AG04449 (cell line): Measurements from ENCODE around the gene FPGS.

Source experiments
- CTCF ChIA-PET: fragments of 350-600 bp; formaldehyde crosslinking; extraction: SDS; loops from one replicate; lab custom pipeline; 2021; ENCODE audit warnings: antibody characterized with exemption; lab: Yijun Ruan, JAX
- POLR2A ChIA-PET: fragments of 400-600, 350-600 bp; formaldehyde crosslinking; extraction: SDS; loops from one replicate; lab custom pipeline; 2020; ENCODE audit warnings: antibody characterized with exemption, inconsistent platforms; lab: Yijun Ruan, JAX
- DNase-seq: peaks from one replicate; pipeline ENCODE4 v3.0.0-alpha.2; 2010; ENCODE audit warnings: low read depth, low spot score
- H3K4me3 ChIP-seq: 2 replicates; pipeline ENCODE4 v1.5.1; 2011; ENCODE audit warnings: low read depth, mild to moderate bottlenecking, control low read depth, low read length
- CTCF ChIP-seq: IDR thresholded peaks from one replicate; pipeline ENCODE4 v1.5.1; 2011; ENCODE audit warnings: mild to moderate bottlenecking, moderate library complexity, low read length, control low read depth, inconsistent platforms; ENCODE audit not compliant: insufficient read depth; ENCODE audit errors: missing control alignments

Gene FPGS

DNA sequence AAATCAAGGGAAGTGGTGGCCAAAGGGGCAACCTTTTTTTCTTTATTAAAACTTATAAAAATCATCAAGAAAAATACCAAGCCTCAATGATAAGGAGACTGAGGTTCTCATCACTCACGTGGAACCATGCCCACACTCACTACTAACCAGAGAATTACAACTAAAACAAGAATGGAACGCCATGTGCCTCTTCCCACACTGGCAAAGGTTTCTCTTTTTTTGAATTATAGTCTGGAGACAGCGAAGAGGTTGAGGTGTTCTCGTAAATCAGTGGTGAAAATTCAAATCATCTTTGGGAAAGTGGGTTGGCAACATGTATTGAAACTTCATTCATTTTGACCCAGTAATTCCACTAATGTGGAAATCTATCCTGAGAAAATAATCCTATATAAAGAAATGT, 19.4 kb downstream of the FPGS start:
- CTCF ChIA-PET = interaction anchor here (0.8 kb wide), 1 partner anchor 38 kb away, joined by 3 read pairs; no protein-coding TSS in a partner anchor
- POLR2A ChIA-PET = no interaction called here

GRCh38 chr9:127825319-127826051, 22.8 kb downstream of the FPGS start:
- TF ChIP-seq CTCF = peak; percentile 33

More for the DNA sequence above, 19.4 kb downstream of the FPGS start:
- TF ChIP-seq CTCF = no peak
- no peak overlapping the region for H3K4me3 ChIP-seq
- DNase-seq = no peak

DNA sequence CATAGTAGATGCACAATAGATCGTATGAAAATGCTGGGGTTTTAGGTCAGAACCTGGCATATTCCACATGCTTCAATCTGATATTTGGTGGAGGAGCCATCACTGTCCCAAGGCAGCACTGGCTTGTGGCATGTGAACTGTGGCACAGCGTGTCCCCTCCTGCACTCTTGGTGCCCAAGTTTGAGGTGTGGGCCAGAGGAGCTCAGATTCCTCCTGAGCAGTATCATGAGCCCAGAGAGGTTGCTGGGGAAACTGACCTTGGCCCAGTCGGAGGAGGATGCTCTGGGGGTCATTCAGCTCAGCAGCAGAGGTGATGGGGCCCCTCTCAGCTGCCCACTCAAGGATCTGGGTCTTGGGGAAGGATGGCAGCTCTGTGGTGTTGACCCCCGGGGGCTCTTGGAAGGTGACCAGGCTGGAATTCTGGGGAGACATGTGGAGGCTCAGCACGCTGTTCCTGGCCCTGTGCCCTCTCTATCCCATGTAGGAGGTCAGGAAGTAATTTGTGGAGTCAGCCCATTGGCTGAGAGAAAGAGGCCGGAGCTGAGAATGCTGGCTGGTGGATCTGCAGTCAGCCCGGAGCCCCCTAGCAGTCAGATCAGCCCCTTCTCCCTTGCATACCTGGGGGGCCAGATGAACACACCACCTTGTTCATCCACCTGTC, 23.7 kb downstream of the FPGS start:
- no peak for DNase-seq
- ChIA-PET POLR2A (no interaction called here), CTCF (interaction anchor here (0.9 kb wide), 2 partner anchors 9 to 27 kb away, joined by 3 read pairs; no protein-coding TSS in a partner anchor)
- TF ChIP-seq CTCF = no peak
- H3K4me3 ChIP-seq = no peak overlapping the region

More at GRCh38 chr9:127825319-127826051, 22.8 kb downstream of the FPGS start:
- DNase-seq = no peak
- CTCF ChIA-PET = interaction anchor here (0.7 to 1.2 kb wide), 3 partner anchors 8 to 28 kb away, joined by 3 to 5 read pairs (median 3); no protein-coding TSS in a partner anchor
- POLR2A ChIA-PET = no interaction called here
- H3K4me3 ChIP-seq = no peak overlapping the region

- ChIA-PET CTCF (interaction anchor here (0.7 to 1.4 kb wide), 3 partner anchors 27 to 44 kb away, joined by 3 to 5 read pairs (median 3); partner anchors contain the start of gene ENG), POLR2A (interaction anchor here (0.6 to 1.2 kb wide), 3 partner anchors 11 to 87 kb away, joined by 3 to 4 read pairs (median 3); no protein-coding TSS in a partner anchor)
Measured at GRCh38 chr9:127828262-127829031, 25.8 kb downstream of the FPGS start.

DNA sequence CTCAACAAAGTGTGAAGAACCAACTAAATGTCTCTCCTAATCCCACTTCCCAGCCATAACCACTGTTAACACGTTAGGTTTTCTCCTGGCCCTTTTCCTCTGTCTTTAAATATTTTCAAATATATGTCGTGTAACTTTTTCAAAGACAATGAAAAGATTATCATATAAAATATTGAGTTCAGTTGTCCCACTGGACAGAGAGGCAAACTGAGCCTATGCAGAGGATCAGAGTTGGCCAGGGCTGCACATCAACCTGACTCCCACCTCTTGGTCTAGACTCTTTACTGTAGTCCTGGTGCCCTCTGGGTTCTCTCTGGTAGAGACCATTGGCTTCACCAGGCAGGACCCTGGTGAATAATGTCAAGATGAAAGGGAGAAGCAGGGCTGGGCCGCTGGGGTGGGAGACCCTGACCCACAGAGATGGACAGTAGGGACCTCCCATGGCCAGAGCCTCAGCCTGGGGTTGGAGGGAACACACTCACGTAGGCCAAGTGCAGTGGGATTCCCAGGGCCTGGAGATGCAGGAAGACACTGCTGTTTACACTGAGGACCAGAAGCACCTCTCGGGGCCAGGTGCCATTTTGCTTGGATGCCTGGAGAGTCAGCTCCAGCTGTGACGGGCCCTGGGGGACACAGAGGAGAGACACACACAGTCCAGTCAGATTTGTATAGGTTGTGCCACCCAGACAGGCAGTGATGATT, 26.7 kb downstream of the FPGS start:
- DNase-seq = no peak
- no peak for TF ChIP-seq CTCF
- H3K4me3 ChIP-seq = no peak overlapping the region
- CTCF ChIA-PET = interaction anchor here (0.7 to 1.4 kb wide), 2 partner anchors 26 to 41 kb away, joined by 3 to 5 read pairs; partner anchors contain the start of gene ENG
- POLR2A ChIA-PET = no interaction called here

More at GRCh38 chr9:127828262-127829031, 25.8 kb downstream of the FPGS start:
- no peak for DNase-seq
- no peak for TF ChIP-seq CTCF
- H3K4me3 ChIP-seq = no peak overlapping the region
